ENCODE data around the gene KLK1. TPM values are rescaled to one million over a fixed set of nuclear protein-coding genes. Genes with fewer than 3 reads are reported as not detected.

KLK1 gene
- total RNA-seq, 4 donors from 2014 or later: not detected

DNA sequence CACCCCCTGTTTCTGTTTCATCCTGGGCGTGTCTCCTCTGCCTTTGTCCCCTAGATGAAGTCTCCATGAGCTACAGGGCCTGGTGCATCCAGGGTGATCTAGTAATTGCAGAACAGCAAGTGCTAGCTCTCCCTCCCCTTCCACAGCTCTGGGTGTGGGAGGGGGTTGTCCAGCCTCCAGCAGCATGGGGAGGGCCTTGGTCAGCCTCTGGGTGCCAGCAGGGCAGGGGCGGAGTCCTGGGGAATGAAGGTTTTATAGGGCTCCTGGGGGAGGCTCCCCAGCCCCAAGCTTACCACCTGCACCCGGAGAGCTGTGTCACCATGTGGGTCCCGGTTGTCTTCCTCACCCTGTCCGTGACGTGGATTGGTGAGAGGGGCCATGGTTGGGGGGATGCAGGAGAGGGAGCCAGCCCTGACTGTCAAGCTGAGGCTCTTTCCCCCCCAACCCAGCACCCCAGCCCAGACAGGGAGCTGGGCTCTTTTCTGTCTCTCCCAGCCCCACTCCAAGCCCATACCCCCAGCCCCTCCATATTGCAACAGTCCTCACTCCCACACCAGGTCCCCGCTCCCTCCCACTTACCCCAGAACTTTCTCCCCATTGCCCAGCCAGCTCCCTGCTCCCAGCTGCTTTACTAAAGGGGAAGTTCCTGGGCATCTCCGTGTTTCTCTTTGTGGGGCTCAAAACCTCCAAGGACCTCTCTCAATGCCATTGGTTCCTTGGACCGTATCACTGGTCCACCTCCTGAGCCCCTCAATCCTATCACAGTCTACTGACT, 31.2 kb upstream of the KLK1 start, which contains the start of gene KLK3:
KLK3 (plus strand) TSS at position 280 of the 775 bp plus-strand sequence; CDS start at position 321, 41 bp downstream.
- TF ChIP-seq, protein P1, sequence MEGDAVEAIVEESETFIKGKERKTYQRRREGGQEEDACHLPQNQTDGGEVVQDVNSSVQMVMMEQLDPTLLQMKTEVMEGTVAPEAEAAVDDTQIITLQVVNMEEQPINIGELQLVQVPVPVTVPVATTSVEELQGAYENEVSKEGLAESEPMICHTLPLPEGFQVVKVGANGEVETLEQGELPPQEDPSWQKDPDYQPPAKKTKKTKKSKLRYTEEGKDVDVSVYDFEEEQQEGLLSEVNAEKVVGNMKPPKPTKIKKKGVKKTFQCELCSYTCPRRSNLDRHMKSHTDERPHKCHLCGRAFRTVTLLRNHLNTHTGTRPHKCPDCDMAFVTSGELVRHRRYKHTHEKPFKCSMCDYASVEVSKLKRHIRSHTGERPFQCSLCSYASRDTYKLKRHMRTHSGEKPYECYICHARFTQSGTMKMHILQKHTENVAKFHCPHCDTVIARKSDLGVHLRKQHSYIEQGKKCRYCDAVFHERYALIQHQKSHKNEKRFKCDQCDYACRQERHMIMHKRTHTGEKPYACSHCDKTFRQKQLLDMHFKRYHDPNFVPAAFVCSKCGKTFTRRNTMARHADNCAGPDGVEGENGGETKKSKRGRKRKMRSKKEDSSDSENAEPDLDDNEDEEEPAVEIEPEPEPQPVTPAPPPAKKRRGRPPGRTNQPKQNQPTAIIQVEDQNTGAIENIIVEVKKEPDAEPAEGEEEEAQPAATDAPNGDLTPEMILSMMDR (IDR thresholded peaks at IDR 0.05): no peak
- TF ChIP-seq POLR2A (IDR thresholded peaks at IDR 0.05): no peak
- WGBS, 2 donors: 44 to 75% methylated on average over 5 to 8 of the region's 9 CpGs
- H3K27ac ChIP-seq: no peak within 1 kb of the TSS
- no peak within 1 kb of the TSS for H3K4me3 ChIP-seq
- no peaks in the 10 kb centered on the region for H3K9me3 ChIP-seq
- intact Hi-C loops (cut with DNase I): no loop called here
- H3K27me3 ChIP-seq: peaks cover 0 to 81% (median 0%) of the 10 kb centered on the region in 4 donors
- H3K36me3 ChIP-seq: no peaks in the 10 kb centered on the region
- no peak for DNase-seq
- peaks cover 0 to 7% (median 0%) of the 10 kb centered on the region in 3 donors for H3K4me1 ChIP-seq

DNA sequence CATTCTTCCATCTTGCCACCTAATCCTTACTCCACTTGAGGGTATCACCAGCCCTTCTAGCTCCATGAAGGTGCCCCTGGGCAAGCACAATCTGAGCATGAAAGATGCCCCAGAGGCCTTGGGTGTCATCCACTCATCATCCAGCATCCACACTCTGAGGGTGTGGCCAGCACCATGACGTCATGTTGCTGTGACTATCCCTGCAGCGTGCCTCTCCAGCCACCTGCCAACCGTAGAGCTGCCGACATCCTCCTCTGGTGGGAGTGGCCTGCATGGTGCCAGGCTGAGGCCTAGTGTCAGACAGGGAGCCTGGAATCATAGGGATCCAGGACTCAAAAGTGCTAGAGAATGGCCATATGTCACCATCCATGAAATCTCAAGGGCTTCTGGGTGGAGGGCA, 28.0 kb upstream of the KLK1 start:
- DNase-seq: no peak
- no peaks in the 10 kb centered on the region for H3K36me3 ChIP-seq
- peaks cover 0 to 69% (median 0%) of the 10 kb centered on the region in 4 donors for H3K27me3 ChIP-seq
- H3K4me1 ChIP-seq: no peaks in the 10 kb centered on the region
- intact Hi-C loops (cut with DNase I): no loop called here
- H3K4me3 ChIP-seq: no peak overlapping the region
- WGBS, 2 donors: 63 to 69% methylated on average over 4 of the region's 4 CpGs
- H3K27ac ChIP-seq: no peak overlapping the region
- no peaks in the 10 kb centered on the region for H3K9me3 ChIP-seq
- no peak for TF ChIP-seq POLR2A (IDR thresholded peaks at IDR 0.05)
- TF ChIP-seq, protein P1 (IDR thresholded peaks at IDR 0.05): no peak

DNA sequence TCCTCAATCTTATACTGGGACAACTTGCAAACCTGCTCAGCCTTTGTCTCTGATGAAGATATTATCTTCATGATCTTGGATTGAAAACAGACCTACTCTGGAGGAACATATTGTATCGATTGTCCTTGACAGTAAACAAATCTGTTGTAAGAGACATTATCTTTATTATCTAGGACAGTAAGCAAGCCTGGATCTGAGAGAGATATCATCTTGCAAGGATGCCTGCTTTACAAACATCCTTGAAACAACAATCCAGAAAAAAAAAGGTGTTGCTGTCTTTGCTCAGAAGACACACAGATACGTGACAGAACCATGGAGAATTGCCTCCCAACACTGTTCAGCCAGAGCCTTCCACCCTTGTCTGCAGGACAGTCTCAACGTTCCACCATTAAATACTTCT, 27.2 kb upstream of the KLK1 start:
- TF ChIP-seq POLR2A (IDR thresholded peaks at IDR 0.05): no peak
- TF ChIP-seq, protein P1 (IDR thresholded peaks at IDR 0.05): no peak
- intact Hi-C loops (cut with DNase I): no loop called here
- no peak for DNase-seq
- Histone ChIP-seq H3K27ac (no peak overlapping the region), H3K4me1 (no peaks in the 10 kb centered on the region), H3K9me3 (no peaks in the 10 kb centered on the region), H3K27me3 (peaks cover 0 to 65% (median 0%) of the 10 kb centered on the region in 4 donors), H3K4me3 (no peak overlapping the region), H3K36me3 (no peaks in the 10 kb centered on the region)
- 48 to 73% methylated on average over 3 of the region's 3 CpGs for WGBS, 2 donors

DNA sequence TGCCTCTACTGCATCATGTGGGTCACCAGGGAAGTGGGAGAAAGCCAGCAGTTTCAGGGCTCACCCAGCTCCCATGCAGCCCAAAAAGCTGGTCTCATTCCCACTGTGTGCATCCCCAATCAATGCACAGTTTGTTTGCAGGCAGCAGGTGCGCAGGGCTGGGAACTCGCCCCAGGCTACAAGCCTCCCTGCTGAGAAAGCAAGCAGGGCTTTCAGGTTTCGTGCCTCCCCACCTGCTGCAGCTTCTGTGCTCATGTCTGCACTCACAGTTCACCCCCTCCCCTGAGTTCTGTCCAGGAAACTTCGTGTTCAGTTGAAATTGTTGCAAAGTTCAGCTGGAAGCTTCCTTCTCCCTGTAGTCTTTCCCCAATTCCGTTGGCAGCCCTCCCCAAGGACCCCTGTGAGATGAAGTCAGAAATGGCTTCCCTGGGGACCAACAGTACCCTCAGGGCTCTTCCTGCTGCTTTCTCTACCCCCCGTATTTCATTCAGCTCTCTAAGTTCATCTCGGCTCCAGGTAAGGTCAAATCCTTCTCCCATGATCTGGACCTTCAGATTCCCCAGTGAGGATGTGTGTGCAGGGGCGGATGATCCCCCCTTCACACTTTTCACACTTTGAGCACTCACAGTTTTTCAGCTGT, 20.8 kb upstream of the KLK1 start:
- Histone ChIP-seq H3K4me1 (no peaks in the 10 kb centered on the region), H3K27me3 (peaks cover 0 to 38% (median 0%) of the 10 kb centered on the region in 4 donors), H3K4me3 (no peak overlapping the region), H3K9me3 (peaks cover 0 to 11% (median 0%) of the 10 kb centered on the region in 3 donors), H3K27ac (no peak overlapping the region), H3K36me3 (no peaks in the 10 kb centered on the region)
- 58 to 62% methylated on average over 5 to 8 of the region's 8 CpGs for WGBS, 2 donors
- intact Hi-C loops (cut with DNase I): no loop called here
- TF ChIP-seq, protein P1 (IDR thresholded peaks at IDR 0.05): no peak
- no peak for TF ChIP-seq POLR2A (IDR thresholded peaks at IDR 0.05)
- no peak for DNase-seq

DNA sequence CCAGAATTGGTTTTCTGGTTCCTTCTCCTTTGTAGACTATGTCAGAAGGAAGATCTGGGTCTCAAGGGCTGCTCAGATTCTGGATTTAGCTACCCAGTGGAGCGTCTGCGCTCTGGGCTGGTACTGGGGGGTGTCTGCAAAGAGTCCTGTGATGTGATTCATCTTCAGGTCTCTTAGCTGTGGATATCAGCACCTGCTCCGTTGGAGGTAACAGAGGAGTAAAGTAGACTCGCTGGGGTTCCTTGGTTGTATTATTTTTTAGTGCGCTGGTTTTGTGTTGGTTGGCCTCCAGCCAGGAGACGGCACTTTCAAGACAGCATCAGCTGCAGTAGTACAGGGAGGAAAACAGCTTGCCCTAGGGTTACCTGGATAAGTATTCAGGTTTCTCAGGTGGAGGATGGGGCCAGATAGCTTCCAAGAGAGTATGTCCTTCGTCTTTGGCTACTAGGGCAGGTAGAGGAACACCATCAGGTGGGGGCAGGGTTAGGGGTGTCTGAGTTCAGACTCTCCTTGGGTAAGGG, 20.2 kb upstream of the KLK1 start:
- Histone ChIP-seq H3K9me3 (peaks cover 0 to 11% (median 0%) of the 10 kb centered on the region in 3 donors), H3K4me3 (no peak overlapping the region), H3K36me3 (no peaks in the 10 kb centered on the region), H3K27ac (no peak overlapping the region), H3K4me1 (no peaks in the 10 kb centered on the region), H3K27me3 (peaks cover 0 to 37% (median 0%) of the 10 kb centered on the region in 4 donors)
- intact Hi-C loops (cut with DNase I): no loop called here
- TF ChIP-seq POLR2A (IDR thresholded peaks at IDR 0.05): no peak
- TF ChIP-seq, protein P1 (IDR thresholded peaks at IDR 0.05): no peak
- DNase-seq: no peak
- 77 to 83% methylated on average over 5 to 6 of the region's 7 CpGs for WGBS, 2 donors

All from esophagus squamous epithelium (tissue), 5 donors.